Endothelial cell of umbilical vein (primary cell): Measurements from ENCODE around the gene DOK1. TPM values are rescaled to one million over a fixed set of nuclear protein-coding genes. Genes with fewer than 3 reads are reported as not detected.

ENCODE experiments used
- BruUV-seq: library from RNA; stranded (reverse); fragments of 400-500 nt; replicated peaks from 2 replicates; lab custom pipeline; 2021; lab: Mats Ljungman, UMichigan
- CTCF ChIA-PET: fragments of 300-600, 350-600 bp; sonication (Branson Sonifier 250); formaldehyde crosslinking; loops from one replicate; lab custom pipeline; 2021; ENCODE audit warnings: antibody characterized with exemption, inconsistent platforms; lab: Charles Lee
- POLR2A ChIA-PET: fragments of 300-600, 350-600 bp; sonication (Branson Sonifier 250); formaldehyde crosslinking; loops from one replicate; lab custom pipeline; 2021; ENCODE audit warnings: antibody characterized with exemption, inconsistent platforms; lab: Charles Lee
- DNase-seq: peaks from one replicate; pipeline ENCODE4 v3.0.0-alpha.2; 2011; ENCODE audit warnings: low read depth, low spot score
- FAIRE-seq: peaks from 2 replicates; lab custom pipeline; 2011; peaks lifted over from hg19 to GRCh38; lab: Jason Lieb, UNC
- H2AFZ ChIP-seq: 2 replicates; pipeline ENCODE4 v1.6.0; 2012; ENCODE audit warnings: low read depth, low read length, control low read depth, inconsistent platforms
- H3K27ac ChIP-seq: 2 replicates; pipeline ENCODE4 v1.5.1; 2011; ENCODE audit warnings: low read depth, mild to moderate bottlenecking, control low read depth, low read length, moderate library complexity; ENCODE audit not compliant: insufficient read depth
- H3K27me3 ChIP-seq, 2 experiments: 2 replicates each; pipeline versions ENCODE4 v1.6.0 to v1.6.1; 2011; ENCODE audit warnings: low read length in 2 of 2, mixed read lengths in 1 of 2; ENCODE audit not compliant: control insufficient read depth in 2 of 2, insufficient read depth in 2 of 2
- H3K36me3 ChIP-seq, 2 experiments: 2 replicates in 1 of 2; 3 replicates in 1 of 2; pipeline ENCODE4 v1.5.1; 2011; ENCODE audit warnings: low read length in 2 of 2, mild to moderate bottlenecking in 1 of 2, moderate library complexity in 1 of 2; ENCODE audit not compliant: control insufficient read depth in 2 of 2, insufficient read depth in 2 of 2; ENCODE audit errors: extremely low read depth in 1 of 2
- H3K4me1 ChIP-seq: 3 replicates; pipeline ENCODE4 v1.5.1; 2011; ENCODE audit warnings: mild to moderate bottlenecking, low read length; ENCODE audit not compliant: control insufficient read depth, insufficient read depth; ENCODE audit errors: extremely low read depth
- H3K4me2 ChIP-seq: 2 replicates; pipeline ENCODE4 v1.6.1; 2011; ENCODE audit warnings: low read length, control low read depth, mixed read lengths; ENCODE audit not compliant: insufficient read depth
- H3K4me3 ChIP-seq, 3 experiments: fragments of 200-600 bp in 1 of 3; sonication (generic), shearing (Covaris generic) in 1 of 3; replicated peaks in 1 of 3; 2 replicates each; pipeline ENCODE4 v1.5.1; 2011 to 2016; ENCODE audit warnings: control low read depth in 3 of 3, low read length in 3 of 3, mild to moderate bottlenecking in 2 of 3, inconsistent platforms in 1 of 3, low read depth in 1 of 3, moderate library complexity in 1 of 3; ENCODE audit not compliant: insufficient read depth in 1 of 3
- H3K79me2 ChIP-seq: 2 replicates; pipeline ENCODE4 v1.6.0; 2012; ENCODE audit warnings: low read length, inconsistent platforms; ENCODE audit not compliant: control insufficient read depth, insufficient read depth
- H3K9ac ChIP-seq: replicated peaks from 2 replicates; pipeline ENCODE3; 2011; ENCODE audit warnings: low read length, control low read depth; ENCODE audit not compliant: insufficient read depth; ENCODE audit errors: extremely low read depth
- H3K9me1 ChIP-seq: replicated peaks from 3 replicates; pipeline ENCODE4 v1.6.0; 2011; ENCODE audit warnings: mild to moderate bottlenecking, low read length; ENCODE audit not compliant: control insufficient read depth, insufficient read depth; ENCODE audit errors: extremely low read depth
- H3K9me3 ChIP-seq: replicated peaks from 2 replicates; pipeline ENCODE4 v1.5.1; 2012; ENCODE audit warnings: low read length, inconsistent platforms; ENCODE audit not compliant: control insufficient read depth, insufficient read depth
- H4K20me1 ChIP-seq: replicated peaks from 2 replicates; pipeline ENCODE3; 2011; ENCODE audit warnings: mild to moderate bottlenecking, low read length; ENCODE audit not compliant: control insufficient read depth, insufficient read depth; ENCODE audit errors: extremely low read depth
- EZH2 ChIP-seq: IDR thresholded peaks from 2 replicates; pipeline ENCODE4 v1.6.1; 2012; ENCODE audit warnings: borderline replicate concordance, low read depth, mild to moderate bottlenecking, moderate library complexity, low read length, inconsistent platforms; ENCODE audit not compliant: severe bottlenecking
- FOS ChIP-seq: IDR thresholded peaks from 2 replicates; pipeline ENCODE4 v1.6.1; 2011; ENCODE audit warnings: mild to moderate bottlenecking, low read length, moderate library complexity, borderline replicate concordance; ENCODE audit not compliant: insufficient read depth
- JUN ChIP-seq: IDR thresholded peaks from 2 replicates; pipeline ENCODE4 v1.6.1; 2011; ENCODE audit warnings: borderline replicate concordance, low read depth; ENCODE audit not compliant: insufficient read length, insufficient read depth
- MYC ChIP-seq: IDR thresholded peaks from one replicate; pipeline ENCODE4 v1.6.1; 2011; ENCODE audit warnings: mild to moderate bottlenecking, low read depth, low read length
- POLR2A ChIP-seq: IDR thresholded peaks from 2 replicates; pipeline ENCODE4 v1.6.1; 2012; ENCODE audit warnings: low read depth, mild to moderate bottlenecking, control low read depth, low read length
- POLR2AphosphoS5 ChIP-seq: IDR thresholded peaks from 2 replicates; pipeline ENCODE4 v1.6.1; 2012; ENCODE audit warnings: low read depth, mild to moderate bottlenecking, control low read depth, low read length, moderate library complexity; ENCODE audit not compliant: insufficient read depth
- dilution Hi-C: fragments of 300-500 bp; cut with MboI; formaldehyde crosslinking; loops from one replicate; pipeline ENCODE4 v1.15.0; 2019; ENCODE audit warnings: low sequenced_read_pairs; ENCODE audit not compliant: extremely low pct_ligation_motif_present
- intact Hi-C: fragments of 100-400 bp; cut with micrococcal nuclease; formaldehyde crosslinking; loops from one replicate; pipeline ENCODE4 v1.10.0; 2022
- polyA plus RNA-seq, 4 experiments: library from polyadenylated mRNA; depleted of rRNA in 3 of 4; stranded (reverse) in 3 of 4; unstranded in 1 of 4; fragments of >200 nt; gene quantifications; 2 replicates each; pipeline versions ENCODE4 v1.2.1 to v1.2.3, GENCODE V29; 2011 to 2012; ENCODE audit warnings: missing spikeins in 1 of 4
- total RNA-seq: library from RNA; stranded (reverse); gene quantifications from 2 replicates; pipeline ENCODE4 v1.2.3, GENCODE V29; 2021
- TF ChIP-seq, protein P1 (sequence below): IDR thresholded peaks from 2 replicates; pipeline ENCODE4 v1.6.1; 2011; ENCODE audit not compliant: insufficient read depth, insufficient read length
- TF ChIP-seq, protein P2 (sequence below), 2 donors: IDR thresholded peaks; 1 replicate in 1 of 2; 2 replicates in 1 of 2; pipeline ENCODE4 v1.5.1; 2011; ENCODE audit warnings: low read length in 2 of 2, mild to moderate bottlenecking in 2 of 2, moderate library complexity in 2 of 2, control low read depth in 1 of 2, inconsistent platforms in 1 of 2, low read depth in 1 of 2; ENCODE audit not compliant: insufficient read depth in 1 of 2; ENCODE audit errors: extremely low read depth in 1 of 2

DOK1 gene
- total and polyA plus RNA-seq, 2 donors (not counting 3 experiments of a cell fraction or from before 2014, with no cell fraction given) = 10.4 to 12.7 TPM

DNA sequence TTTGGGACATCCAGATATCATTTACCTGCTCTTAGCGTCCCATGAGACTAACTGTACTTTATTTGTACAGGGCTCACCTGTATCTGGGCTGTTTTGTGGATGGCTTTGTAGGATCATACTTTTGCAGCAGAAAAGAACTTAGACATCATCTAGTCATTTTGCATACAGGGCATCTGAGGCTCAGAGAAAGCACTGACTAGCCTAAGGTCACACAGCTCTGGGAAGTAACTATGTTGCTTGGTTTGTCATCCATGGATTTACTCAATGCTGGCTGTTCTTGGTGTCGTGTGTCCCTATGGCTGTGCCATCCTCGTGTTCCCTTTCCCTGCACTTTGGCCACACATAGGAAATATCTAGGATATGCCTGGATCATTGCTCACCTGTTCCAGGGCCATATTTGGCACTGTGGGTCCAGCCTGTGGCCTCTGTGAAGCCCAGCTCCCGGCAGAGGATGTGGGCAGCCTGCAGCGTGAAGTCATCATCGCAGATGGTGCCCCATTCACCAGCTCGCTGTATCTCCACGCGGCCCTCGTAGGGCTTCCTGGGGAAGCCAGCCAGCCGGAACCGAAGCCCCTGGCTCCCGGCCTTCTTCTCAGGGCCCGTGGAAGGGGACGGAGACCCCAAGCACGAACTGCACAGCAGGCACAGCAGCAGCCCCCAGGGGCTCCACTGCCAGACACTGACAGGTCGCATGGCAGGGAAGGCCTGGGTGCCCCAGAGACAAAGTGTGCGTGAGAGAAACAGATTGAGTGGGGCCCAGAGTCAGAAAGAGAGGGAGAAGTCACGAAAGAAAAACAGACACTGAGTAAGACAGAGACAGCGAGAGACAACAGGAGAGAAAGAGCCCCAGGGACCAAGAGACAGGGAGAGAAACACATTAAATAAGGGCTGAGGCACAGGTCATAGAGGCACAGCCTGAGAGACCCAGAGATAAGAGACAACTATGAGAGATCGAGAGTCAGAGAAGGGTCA, 2.3 kb upstream of the DOK1 start:
- no peak overlapping the region for H2AFZ ChIP-seq
- no peaks in the 10 kb centered on the region for H3K9me1 ChIP-seq
- H3K27ac ChIP-seq = no peak overlapping the region
- TF ChIP-seq POLR2A = no peak
- no peak for TF ChIP-seq FOS
- no peak for TF ChIP-seq MYC
- TF ChIP-seq, protein P1, sequence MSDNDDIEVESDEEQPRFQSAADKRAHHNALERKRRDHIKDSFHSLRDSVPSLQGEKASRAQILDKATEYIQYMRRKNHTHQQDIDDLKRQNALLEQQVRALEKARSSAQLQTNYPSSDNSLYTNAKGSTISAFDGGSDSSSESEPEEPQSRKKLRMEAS = no peak
- no peak for TF ChIP-seq POLR2AphosphoS5
- TF ChIP-seq, protein P2, sequence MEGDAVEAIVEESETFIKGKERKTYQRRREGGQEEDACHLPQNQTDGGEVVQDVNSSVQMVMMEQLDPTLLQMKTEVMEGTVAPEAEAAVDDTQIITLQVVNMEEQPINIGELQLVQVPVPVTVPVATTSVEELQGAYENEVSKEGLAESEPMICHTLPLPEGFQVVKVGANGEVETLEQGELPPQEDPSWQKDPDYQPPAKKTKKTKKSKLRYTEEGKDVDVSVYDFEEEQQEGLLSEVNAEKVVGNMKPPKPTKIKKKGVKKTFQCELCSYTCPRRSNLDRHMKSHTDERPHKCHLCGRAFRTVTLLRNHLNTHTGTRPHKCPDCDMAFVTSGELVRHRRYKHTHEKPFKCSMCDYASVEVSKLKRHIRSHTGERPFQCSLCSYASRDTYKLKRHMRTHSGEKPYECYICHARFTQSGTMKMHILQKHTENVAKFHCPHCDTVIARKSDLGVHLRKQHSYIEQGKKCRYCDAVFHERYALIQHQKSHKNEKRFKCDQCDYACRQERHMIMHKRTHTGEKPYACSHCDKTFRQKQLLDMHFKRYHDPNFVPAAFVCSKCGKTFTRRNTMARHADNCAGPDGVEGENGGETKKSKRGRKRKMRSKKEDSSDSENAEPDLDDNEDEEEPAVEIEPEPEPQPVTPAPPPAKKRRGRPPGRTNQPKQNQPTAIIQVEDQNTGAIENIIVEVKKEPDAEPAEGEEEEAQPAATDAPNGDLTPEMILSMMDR (IDR thresholded peaks at IDR 0.05; ENCODE audit: extremely low read depth in 1 of 2, insufficient read depth in 1 of 2, low read depth in 1 of 2, low read length in 2 of 2) = no peak
- TF ChIP-seq JUN = no peak
- TF ChIP-seq EZH2 = no peak
- no peak overlapping the region for H3K9ac ChIP-seq
- H3K4me2 ChIP-seq = no peak overlapping the region
- no peaks in the 10 kb centered on the region for H3K79me2 ChIP-seq
- no peak for DNase-seq
- peaks cover 17% of the 10 kb centered on the region for H3K4me1 ChIP-seq
- H4K20me1 ChIP-seq = no peaks in the 10 kb centered on the region
- intact Hi-C loops = no loop called here
- no peaks in the 10 kb centered on the region for H3K9me3 ChIP-seq
- ChIA-PET POLR2A (no interaction called here), CTCF (no interaction called here)
- H3K36me3 ChIP-seq = peaks cover 0 to 4% of the 10 kb centered on the region in 2 experiments
- no TSS peak for BruUV-seq
- FAIRE-seq = no peak
- H3K4me3 ChIP-seq = no peak overlapping the region
- H3K27me3 ChIP-seq = peaks cover 6 to 9% of the 10 kb centered on the region in 2 experiments
- dilution Hi-C loops = no loop called here
